Activated effector memory CD4-positive, alpha-beta T cell treated with anti-CD3 and anti-CD28 coated beads, Interleukin-2, amount 50 U/mL, for 16 hours (primary cell): Measurements from ENCODE around the gene OSBPL10.
A peak's percentile ranks its signal among the peaks of the same experiment; 100 is the strongest.
"Not testable (repeated sequence)": the region's sequence is repeated elsewhere in the genome, so short reads cannot be mapped to it uniquely, and the experiment has no call there.

ENCODE experiments used
- DNase-seq: peaks from one replicate; pipeline ENCODE4 v3.0.0-alpha.2; 2020

Gene OSBPL10

DNA sequence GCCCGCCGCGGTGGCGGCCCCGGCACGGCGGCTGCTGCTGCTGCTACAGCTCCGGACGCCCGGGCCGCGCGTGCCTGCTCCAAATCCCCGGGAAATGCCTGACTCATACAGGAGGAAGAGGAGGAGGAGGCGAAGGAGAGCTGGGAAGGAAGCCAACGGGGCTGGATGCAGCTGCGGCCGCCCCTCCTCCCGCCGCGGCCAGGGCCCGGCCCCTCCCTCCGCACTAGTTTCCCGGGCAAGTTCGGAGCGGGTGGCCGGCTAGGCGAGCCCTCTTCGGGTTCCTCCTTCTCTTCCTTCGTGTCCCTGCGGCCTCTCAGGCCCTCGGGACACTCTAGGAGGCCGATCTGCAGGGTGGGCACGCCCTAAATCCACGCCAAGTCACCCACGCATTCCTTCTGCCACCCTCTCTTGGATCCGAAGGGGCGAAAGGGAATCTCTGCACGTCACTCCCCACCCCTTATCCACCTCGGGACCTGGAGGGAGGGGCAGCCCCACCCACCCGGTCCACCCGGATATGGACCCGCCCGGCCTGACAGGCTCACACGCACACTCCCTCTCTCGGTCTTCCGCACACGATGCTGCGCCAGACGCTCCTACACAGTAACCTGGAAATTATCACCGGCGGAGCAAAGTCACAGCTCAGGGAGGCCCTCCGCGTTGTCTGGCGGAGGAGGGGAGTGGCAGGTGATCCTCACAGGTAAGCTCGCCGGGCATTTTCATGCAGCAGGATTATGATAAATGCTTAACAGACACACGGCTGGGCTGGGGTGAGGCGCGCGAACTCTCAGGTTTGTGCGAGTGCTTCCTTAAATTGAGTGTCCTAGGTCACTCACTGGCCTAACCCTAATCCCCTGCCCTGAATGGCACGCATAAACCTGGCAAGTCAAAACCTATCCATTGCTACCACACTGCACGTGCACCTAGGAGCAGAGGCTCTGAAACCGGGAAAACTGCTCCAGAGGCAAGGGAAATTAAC lies at the start of gene OSBPL10, which contains the start of gene ZNF860:
Gene OSBPL10, minus strand, starts transcription at position 57 of the 976 bp plus-strand sequence. CDS start 83 bp downstream, outside the sequence.
Gene ZNF860, plus strand, starts transcription at position 545 of the 976 bp plus-strand sequence. CDS start 7,330 bp downstream, outside the sequence.
- DNase-seq, result peak; percentile 69

- DNase-seq, result no peak
These were observed 45.5 kb upstream of the OSBPL10 start for GRCh38 chr3:32026593-32026992.

DNA sequence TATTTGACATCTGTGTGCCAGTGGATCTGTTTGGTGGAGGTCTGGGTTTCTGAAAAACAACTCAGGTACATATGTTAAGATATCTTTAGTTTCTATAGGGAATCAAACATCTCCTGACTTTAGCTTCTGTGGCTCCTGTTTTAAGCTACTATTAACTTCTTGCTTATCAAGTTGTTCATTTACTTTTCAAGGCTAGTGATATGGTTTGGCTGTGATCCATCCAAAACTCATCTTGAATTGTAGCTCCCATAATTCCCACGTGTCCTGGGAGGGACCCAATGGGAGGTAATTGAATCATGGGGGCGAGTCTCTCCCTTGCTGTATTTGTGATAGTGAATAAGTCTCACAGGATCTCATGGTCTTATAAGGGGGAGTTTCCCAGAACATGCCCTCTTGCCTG lies 41.9 kb upstream of the OSBPL10 start:
- DNase-seq, result no peak

- no peak for DNase-seq
These were observed 40.7 kb upstream of the OSBPL10 start for GRCh38 chr3:32021748-32022147.

DNA sequence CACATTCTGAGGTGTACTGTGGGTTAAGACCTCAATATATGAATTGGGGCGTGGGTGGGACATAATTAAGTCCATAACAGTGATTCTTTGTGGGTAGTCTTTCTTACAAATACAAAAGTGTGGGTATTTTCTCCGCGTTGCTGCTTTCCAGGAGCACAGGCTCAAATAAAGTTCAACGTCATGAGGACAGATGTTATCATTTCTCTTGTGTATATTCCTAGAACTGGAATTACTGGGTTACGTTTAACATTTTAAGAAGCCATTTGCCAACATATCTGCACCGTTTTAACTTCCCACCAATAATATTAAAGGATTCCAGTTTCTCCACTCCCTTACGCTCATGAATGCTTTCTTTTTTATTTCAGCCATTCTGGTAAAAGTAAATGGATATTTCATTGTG lies 40.1 kb upstream of the OSBPL10 start:
- DNase-seq, result no peak

GRCh38 chr3:32018757-32019564 lies 37.9 kb upstream of the OSBPL10 start:
- no peak for DNase-seq

DNA sequence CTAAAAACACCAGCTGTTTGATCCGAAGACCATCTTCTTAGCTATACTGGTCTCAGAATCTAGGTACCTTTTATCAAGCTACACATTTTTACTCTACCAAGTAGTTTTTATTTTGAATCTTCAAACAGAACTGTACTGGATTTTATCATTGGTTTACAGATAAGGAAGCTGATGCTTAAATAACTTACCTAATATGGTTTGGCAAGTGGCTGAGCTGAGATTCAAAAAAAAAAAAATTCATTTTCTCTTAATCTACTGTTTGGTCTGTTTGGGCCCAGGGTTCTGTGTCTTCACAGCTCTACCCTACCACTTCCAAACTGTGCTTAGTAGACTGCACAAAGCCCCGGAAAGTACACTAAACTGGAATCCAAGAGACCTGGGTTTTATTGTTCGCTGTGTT lies 36.2 kb upstream of the OSBPL10 start:
- DNase-seq, result no peak

- not testable (repeated sequence) for DNase-seq
These were observed 34.6 kb upstream of the OSBPL10 start for GRCh38 chr3:32015638-32016037.

DNA sequence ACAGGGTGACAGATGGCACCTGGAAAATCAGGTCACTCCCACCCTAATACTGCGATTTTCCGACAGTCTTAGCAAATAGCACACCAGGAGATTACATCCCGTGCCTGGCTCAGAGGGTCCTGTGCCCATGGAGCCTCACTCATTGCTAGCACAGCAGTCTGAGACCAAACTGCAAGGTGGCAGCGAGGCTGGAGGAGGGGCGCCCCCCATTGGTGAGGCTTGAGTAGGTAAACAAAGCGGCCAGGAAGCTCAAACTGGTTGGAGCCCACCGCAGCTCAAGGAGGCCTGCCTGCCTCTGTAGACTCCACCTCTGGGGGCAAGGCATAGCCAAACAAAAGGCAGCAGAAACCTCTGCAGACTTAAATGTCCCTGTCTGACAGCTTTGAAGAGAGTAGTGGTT lies 29.6 kb upstream of the OSBPL10 start:
- DNase-seq, result not testable (repeated sequence)

DNA sequence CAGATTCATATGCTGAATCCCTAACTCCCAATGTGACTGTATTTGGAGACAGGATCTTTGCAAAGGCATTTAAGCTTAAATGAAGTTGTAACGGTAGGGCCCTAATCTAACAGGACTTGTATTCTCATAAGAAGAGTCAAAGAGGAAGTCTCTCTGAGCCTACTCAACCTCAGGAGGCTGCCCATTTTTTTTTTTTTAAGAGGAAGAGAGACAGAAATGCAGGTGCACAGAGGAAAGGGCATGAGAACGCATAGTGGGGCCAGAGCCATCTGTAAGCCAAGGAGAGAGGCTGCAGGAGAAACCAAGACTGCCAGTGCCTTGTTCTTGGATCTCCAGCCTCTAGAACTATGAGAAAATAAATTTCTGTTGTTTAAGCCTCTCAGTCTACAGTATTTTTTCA lies 28.9 kb upstream of the OSBPL10 start:
- no peak for DNase-seq

DNA sequence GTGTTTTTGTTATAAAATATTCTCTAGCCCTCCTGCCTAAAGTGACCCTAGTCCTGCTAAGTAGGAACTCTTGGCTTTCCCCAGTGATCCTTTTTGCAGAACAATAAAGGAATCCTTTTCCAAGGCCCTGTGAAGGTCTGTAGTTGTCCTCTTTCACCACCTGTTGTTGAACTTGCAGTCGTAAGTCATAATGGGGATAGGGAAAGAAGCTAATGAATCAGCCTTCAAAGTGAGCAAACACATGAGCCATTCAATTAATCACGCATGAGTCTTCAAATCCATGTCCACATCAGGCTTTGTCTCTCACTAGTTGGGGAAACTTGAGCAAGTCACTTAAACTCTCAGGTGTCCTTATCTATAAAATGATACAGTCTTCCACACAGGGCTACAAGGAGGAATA lies 28.0 kb upstream of the OSBPL10 start:
- no peak for DNase-seq

DNA sequence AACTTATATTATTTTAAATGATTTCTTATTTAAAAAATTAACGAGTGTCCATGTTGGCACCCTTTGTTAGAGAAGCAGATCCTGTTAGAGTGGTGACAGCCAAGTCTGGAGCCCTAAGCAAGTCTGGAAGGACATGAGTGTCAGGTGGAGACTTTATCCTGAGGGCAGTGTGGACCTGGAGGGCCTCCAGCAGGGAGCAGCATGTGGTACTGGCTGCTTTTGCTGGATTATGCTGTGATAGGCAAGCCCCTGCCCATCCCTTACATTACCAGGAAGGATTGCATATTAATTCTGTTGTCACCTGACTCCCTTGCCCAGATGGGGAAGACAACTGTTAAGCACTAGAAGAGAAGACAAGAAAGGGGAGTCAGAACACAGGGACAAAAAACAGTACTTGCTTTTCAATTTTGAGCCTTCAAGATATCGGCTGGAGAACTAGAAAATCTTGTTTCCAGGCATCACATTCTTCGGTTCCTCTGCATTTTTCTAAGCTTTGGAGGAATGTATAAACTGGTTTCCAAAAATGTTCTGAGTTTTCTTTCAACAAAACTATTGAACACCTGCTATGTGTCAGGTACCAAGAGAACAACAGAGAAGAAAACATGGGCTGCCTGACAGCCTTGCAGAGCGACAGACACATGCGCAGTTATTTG lies 23.2 kb upstream of the OSBPL10 start:
- DNase-seq, result no peak

- no peak for DNase-seq
These were observed 22.3 kb upstream of the OSBPL10 start for GRCh38 chr3:32003380-32003779.

GRCh38 chr3:32002561-32003368 lies 21.7 kb upstream of the OSBPL10 start:
- DNase-seq, result no peak

DNA sequence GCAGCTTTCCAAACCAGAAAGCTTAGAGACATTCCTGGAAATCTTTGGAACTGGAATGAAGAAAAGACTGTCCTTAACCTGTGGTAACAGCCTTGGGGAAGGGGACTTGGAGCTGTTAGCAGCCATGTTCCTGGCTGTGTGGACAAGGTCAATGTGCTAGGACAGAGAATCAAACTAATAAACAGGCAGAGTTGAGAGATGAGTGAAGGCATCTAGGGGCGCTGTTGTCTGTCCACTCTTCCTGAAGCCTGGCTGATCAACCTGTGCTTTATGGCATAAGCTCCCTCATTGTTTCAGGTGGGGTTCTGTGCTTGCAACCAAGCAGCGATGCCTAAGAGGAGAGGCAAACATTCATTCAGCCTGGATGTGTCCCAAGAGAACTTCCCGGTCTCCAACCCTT lies 19.8 kb upstream of the OSBPL10 start:
- no peak for DNase-seq

DNA sequence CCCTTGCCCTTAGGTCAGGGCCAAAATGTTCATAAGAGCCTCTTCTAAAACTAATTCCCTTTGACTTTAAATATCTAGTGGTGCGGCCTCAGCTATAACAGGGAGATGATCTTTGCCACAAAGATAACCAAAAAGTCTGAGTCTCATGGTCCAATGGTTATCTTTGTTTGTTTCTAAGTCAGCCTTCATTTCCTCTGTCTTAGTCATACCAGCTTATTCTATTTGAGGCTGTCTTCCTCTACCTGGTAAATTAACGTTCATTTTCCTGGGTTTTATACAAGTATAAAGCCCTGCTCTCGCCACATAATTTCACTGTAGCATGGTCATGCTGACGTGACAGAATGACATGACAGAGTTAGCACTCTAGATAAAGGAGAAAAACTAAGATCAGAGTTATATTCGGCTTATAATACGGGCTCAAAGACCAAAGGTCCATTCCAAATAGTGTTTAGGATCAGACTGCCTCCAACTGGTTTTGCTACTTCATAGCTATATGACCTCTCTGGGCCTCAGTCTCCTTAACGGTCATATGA lies 18.9 kb upstream of the OSBPL10 start:
- no peak for DNase-seq

- DNase-seq, result no peak
These were observed 16.4 kb upstream of the OSBPL10 start for GRCh38 chr3:31997500-31997899.

DNA sequence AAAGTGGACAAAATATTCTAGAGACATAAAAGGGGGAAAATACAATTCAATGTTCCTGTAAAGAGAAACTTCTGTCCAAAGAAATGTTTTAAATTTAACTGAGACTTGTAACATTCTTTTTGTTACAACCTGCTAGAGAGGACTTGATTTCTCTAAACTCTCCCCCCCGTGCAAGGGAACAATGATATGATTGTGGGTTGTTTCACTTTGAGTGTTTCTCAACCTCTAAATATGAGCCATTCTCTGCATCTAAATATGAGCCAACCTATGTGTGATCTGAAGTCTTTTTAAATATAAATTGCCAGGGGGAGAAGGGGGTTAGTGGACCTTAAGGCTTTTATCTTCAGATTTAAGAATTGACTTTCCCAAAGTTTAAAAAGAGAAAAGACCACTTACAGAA lies 15.1 kb upstream of the OSBPL10 start:
- no peak for DNase-seq

DNA sequence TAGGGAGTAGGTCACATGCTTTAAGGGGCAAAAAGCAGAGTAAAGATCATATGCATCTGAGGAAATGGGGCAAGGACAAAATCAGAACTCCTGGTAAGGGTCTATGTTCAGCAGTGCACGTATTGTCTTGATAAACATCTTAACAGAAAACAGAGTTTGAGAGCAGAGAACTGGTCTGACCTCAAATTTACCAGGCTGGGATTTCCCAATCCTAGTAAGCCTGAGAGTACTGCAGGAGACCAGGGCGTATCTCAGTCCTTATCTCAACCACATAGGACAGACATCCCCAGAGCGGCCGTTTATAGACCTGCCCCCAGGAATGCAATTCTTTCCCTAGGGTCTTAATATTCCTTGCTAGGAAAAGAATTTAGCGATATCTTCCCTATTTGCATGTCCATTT lies 14.0 kb upstream of the OSBPL10 start:
- not testable (repeated sequence) for DNase-seq

DNA sequence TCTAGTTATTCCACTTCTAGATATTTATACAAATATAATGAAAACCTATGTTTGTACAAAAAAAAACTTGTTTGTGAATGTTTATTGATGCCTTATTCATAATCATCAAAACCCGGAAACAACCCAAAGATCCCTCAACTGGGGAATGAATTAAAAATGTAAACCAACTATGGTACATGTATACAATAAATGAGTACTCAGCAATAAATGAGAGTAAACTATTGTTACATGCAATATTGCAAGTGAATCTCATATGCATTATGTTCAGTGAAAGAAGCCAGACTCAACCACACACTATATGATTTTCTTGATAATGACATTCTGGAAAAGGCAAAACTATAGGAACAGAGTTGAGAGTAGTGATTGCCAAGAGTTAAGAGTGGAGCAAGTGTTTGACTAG lies 12.8 kb upstream of the OSBPL10 start:
- no peak for DNase-seq

- not testable (repeated sequence) for DNase-seq
These were observed 11.9 kb upstream of the OSBPL10 start for GRCh38 chr3:31992995-31993394.

DNA sequence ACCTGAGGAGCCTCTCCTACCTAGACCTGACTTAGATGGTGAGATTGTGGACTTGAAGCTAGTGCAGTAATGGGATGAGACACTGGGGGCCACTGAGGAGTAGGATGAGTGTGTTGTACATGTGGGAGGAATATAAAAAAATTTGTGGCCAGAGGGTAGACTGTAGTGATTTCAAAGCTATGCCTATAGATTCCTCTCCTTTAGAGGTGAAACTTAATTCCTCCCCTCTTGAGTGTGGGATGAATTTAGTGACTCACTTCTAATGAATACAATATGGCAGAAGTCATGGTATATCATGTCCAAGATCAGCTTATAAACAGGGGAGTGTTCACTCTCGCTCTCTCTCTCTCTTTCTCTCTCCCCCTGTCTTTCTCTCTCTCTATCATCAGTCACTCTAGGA lies 7.2 kb upstream of the OSBPL10 start:
- no peak for DNase-seq
